Lower lobe of right lung (tissue), 2 donors: ENCODE data around the gene PFDN1. TPM values are rescaled to one million over a fixed set of nuclear protein-coding genes. Genes with fewer than 3 reads are reported as not detected.
A peak's percentile ranks its signal among the peaks of the same experiment; 100 is the strongest.
"Not testable (repeated sequence)": the region's sequence is repeated elsewhere in the genome, so short reads cannot be mapped to it uniquely, and the experiment has no call there.

ENCODE experiments used
- ATAC-seq, 2 donors: fragments of 200-7000 bp; cut with Tn5 transposase; one replicate each; pipeline ENCODE4 v1.9.1; 2020 to 2022; ENCODE audit warnings: mild to moderate bottlenecking in 2 of 2, moderate library complexity in 2 of 2
- DNase-seq: peaks from one replicate; pipeline ENCODE4 v3.0.0-alpha.2; 2020
- H3K27ac ChIP-seq: fragments of 200-600 bp; one replicate; pipeline ENCODE4 v1.8.0; 2022
- H3K27me3 ChIP-seq: fragments of 200-600 bp; one replicate; pipeline ENCODE4 v1.8.0; 2022; ENCODE audit warnings: low read depth
- H3K36me3 ChIP-seq: fragments of 200-600 bp; one replicate; pipeline ENCODE4 v1.8.0; 2022; ENCODE audit warnings: mild to moderate bottlenecking
- H3K4me1 ChIP-seq: fragments of 200-600 bp; one replicate; pipeline ENCODE4 v1.8.0; 2022
- H3K4me3 ChIP-seq: fragments of 200-600 bp; one replicate; pipeline ENCODE4 v1.8.0; 2022; ENCODE audit warnings: mild to moderate bottlenecking
- H3K9me3 ChIP-seq: fragments of 200-600 bp; one replicate; pipeline ENCODE4 v1.8.0; 2022
- CTCF ChIP-seq: fragments of 200-600 bp; IDR thresholded peaks from one replicate; pipeline ENCODE4 v1.8.0; 2022; ENCODE audit warnings: antibody characterized with exemption, mild to moderate bottlenecking
- intact Hi-C: fragments of 100-400 bp; cut with DNase I; formaldehyde crosslinking; loops from one replicate; pipeline ENCODE4 v1.11.0; 2022
- total RNA-seq: library from RNA; stranded (reverse); fragmentation: NEBNext Ultra II Directional; extraction: Animal tissue kit (Norgen Biotek cat#: 25700); gene quantifications from one replicate; pipeline ENCODE4 v1.2.1, GENCODE V29; 2021
- donor health status: DM: no; HTN: yes; CAD: no; lungs with severe emphysema.

The PFDN1 gene
- total RNA-seq, 1 donor from 2014 or later = 47.1 TPM

GRCh38 chr5:140346348-140347221 lies 43.7 kb upstream of the PFDN1 start, which contains the start of gene HBEGF:
Gene HBEGF, minus strand, starts transcription at chr5:140346603. Its CDS starts 275 bp downstream, at chr5:140346328.
- peak; percentile 91 for DNase-seq

GRCh38 chr5:140345919-140346347 lies 43.0 kb upstream of the PFDN1 start:
- Histone ChIP-seq H3K4me1 (peaks cover 63% of the 10 kb centered on the region), H3K4me3 (peak overlapping the region; percentile 79), H3K9me3 (no peaks in the 10 kb centered on the region), H3K36me3 (no peaks in the 10 kb centered on the region), H3K27me3 (no peaks in the 10 kb centered on the region), H3K27ac (peak overlapping the region; percentile 77)
- TF ChIP-seq CTCF = peak; percentile 56
- DNase-seq (peak; percentile 81), ATAC-seq (peak; percentile 60 to 73)
- intact Hi-C loops = loop anchor here (5.0 kb wide), 1 partner anchor 104 kb away; no protein-coding TSS in a partner anchor

More at GRCh38 chr5:140346348-140347221, 43.7 kb upstream of the PFDN1 start, which contains the start of gene HBEGF:
- peaks cover 60% of the 10 kb centered on the region for H3K4me1 ChIP-seq
- H3K27me3 ChIP-seq = no peaks in the 10 kb centered on the region
- peak; percentile 35 for TF ChIP-seq CTCF
- peak within 1 kb of the TSS; percentile 79 for H3K4me3 ChIP-seq
- no peaks in the 10 kb centered on the region for H3K36me3 ChIP-seq
- peak; percentile 90 to 94 for ATAC-seq
- H3K9me3 ChIP-seq = no peaks in the 10 kb centered on the region
- peak within 1 kb of the TSS; percentile 77 for H3K27ac ChIP-seq
- intact Hi-C loops = loop anchor here (5.0 kb wide), 1 partner anchor 104 kb away; no protein-coding TSS in a partner anchor

- H3K36me3 ChIP-seq = no peaks in the 10 kb centered on the region
- H3K27ac ChIP-seq = peak overlapping the region; percentile 77
- TF ChIP-seq CTCF = no peak
- intact Hi-C loops = loop anchor here (5.0 kb wide), 1 partner anchor 103 kb away; no protein-coding TSS in a partner anchor
- ATAC-seq (peak; percentile 16 to 20), DNase-seq (no peak)
- peak overlapping the region; percentile 79 for H3K4me3 ChIP-seq
- peaks cover 74% of the 10 kb centered on the region for H3K4me1 ChIP-seq
- H3K9me3 ChIP-seq = no peaks in the 10 kb centered on the region
- no peaks in the 10 kb centered on the region for H3K27me3 ChIP-seq
Observed at GRCh38 chr5:140344683-140345423, 42.0 kb upstream of the PFDN1 start.

GRCh38 chr5:140343849-140344248 lies 40.9 kb upstream of the PFDN1 start:
- DNase-seq, ATAC-seq, H3K27me3 ChIP-seq, H3K36me3 ChIP-seq, H3K9me3 ChIP-seq, H3K27ac ChIP-seq, intact Hi-C loops: not testable (repeated sequence)
- Histone ChIP-seq H3K4me1 (peaks cover 82% of the 10 kb centered on the region), H3K4me3 (peak overlapping the region; percentile 79)

- H3K4me1 ChIP-seq = peaks cover 87% of the 10 kb centered on the region
Observed at GRCh38 chr5:140342896-140343295, 40.0 kb upstream of the PFDN1 start.

More at GRCh38 chr5:140342896-140343295, 40.0 kb upstream of the PFDN1 start:
- DNase-seq (no peak), ATAC-seq (no peak)
- Histone ChIP-seq H3K36me3 (peaks cover 8% of the 10 kb centered on the region), H3K9me3 (no peaks in the 10 kb centered on the region), H3K27ac (peak overlapping the region; percentile 43), H3K4me3 (peak overlapping the region; percentile 79), H3K27me3 (no peaks in the 10 kb centered on the region)
- intact Hi-C loops = no loop called here
- TF ChIP-seq CTCF = no peak
